Progenitor cell of endocrine pancreas (in vitro differentiated cells): ENCODE data around the gene HLA-DRA. TPM values are rescaled to one million over a fixed set of nuclear protein-coding genes. Genes with fewer than 3 reads are reported as not detected.

Source experiments
- DNase-seq: peaks from one replicate; pipeline ENCODE4 v3.0.0; 2021; ENCODE audit warnings: low spot score; ENCODE audit not compliant: unreplicated experiment
- H3K27ac Mint-ChIP-seq: 2 replicates; pipeline ENCODE4 v1.8.0; 2021; ENCODE audit warnings: mild to moderate bottlenecking, moderate library complexity, mixed read lengths
- H3K27me3 Mint-ChIP-seq: 2 replicates; pipeline ENCODE4 v1.8.0; 2021; ENCODE audit warnings: mixed read lengths
- H3K36me3 Mint-ChIP-seq: 2 replicates; pipeline ENCODE4 v1.8.0; 2022; ENCODE audit warnings: mixed read lengths; ENCODE audit not compliant: insufficient read depth
- H3K4me1 Mint-ChIP-seq: 2 replicates; pipeline ENCODE4 v1.8.0; 2021; ENCODE audit warnings: low read depth, mixed read lengths
- H3K4me3 Mint-ChIP-seq: 2 replicates; pipeline ENCODE4 v1.8.0; 2021; ENCODE audit warnings: low read depth, mild to moderate bottlenecking, moderate library complexity, mixed read lengths
- H3K9me3 Mint-ChIP-seq: 2 replicates; pipeline ENCODE4 v1.8.0; 2021; ENCODE audit warnings: low read depth, mixed read lengths
- total RNA-seq: library from RNA; stranded (reverse); gene quantifications from 2 replicates; pipeline ENCODE4 v1.2.1, GENCODE V29; 2021
- TF ChIP-seq, protein P1 (sequence below): fragments of 200-600 bp; sonication (generic); IDR thresholded peaks from one replicate; pipeline ENCODE4 v1.5.0; 2021; ENCODE audit warnings: antibody characterized with exemption, mild to moderate bottlenecking; ENCODE audit not compliant: unreplicated experiment

HLA-DRA gene
- total RNA-seq, 1 donor from 2014 or later: not detected

DNA sequence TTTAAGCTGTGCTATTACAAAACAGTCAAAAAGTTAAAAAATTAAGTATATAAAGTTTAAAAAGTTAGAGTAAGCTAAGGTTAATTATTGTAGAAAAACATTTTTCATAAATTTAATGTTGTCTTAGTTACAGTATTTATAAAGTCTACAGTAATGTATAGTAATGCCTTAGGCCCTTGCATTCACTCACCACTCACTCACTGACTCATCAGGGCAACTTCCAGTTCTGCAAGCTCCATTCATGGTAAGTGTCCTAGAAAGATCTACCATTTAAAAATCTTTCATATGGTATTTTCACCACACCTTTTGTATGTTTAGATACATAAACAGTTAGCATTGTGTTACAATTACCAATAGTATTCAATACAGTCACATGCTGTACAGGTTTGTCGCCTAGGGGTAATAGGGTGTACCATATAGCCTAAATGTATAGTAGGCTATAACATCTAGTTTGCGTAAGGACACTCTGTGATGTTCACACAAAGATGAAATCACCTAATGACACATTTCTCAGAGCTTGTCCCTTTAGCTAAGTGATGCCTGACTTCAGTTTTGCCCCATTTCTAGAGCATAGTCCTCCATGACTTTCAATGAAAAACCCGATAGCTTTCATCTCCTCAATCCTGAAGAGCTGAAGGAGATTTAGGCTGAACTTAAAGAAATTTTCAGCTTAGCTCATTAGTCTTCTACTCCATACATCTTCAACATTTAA, 14.9 kb upstream of the HLA-DRA start:
- TF ChIP-seq, protein P1, sequence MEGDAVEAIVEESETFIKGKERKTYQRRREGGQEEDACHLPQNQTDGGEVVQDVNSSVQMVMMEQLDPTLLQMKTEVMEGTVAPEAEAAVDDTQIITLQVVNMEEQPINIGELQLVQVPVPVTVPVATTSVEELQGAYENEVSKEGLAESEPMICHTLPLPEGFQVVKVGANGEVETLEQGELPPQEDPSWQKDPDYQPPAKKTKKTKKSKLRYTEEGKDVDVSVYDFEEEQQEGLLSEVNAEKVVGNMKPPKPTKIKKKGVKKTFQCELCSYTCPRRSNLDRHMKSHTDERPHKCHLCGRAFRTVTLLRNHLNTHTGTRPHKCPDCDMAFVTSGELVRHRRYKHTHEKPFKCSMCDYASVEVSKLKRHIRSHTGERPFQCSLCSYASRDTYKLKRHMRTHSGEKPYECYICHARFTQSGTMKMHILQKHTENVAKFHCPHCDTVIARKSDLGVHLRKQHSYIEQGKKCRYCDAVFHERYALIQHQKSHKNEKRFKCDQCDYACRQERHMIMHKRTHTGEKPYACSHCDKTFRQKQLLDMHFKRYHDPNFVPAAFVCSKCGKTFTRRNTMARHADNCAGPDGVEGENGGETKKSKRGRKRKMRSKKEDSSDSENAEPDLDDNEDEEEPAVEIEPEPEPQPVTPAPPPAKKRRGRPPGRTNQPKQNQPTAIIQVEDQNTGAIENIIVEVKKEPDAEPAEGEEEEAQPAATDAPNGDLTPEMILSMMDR: no peak
- DNase-seq: no peak
- Mint-ChIP-seq H3K9me3 (peaks cover 7% of the 10 kb centered on the region), H3K27me3 (peaks cover 10% of the 10 kb centered on the region), H3K4me3 (no peak overlapping the region), H3K27ac (no peak overlapping the region), H3K36me3 (no peaks in the 10 kb centered on the region), H3K4me1 (peaks cover 2% of the 10 kb centered on the region)

DNA sequence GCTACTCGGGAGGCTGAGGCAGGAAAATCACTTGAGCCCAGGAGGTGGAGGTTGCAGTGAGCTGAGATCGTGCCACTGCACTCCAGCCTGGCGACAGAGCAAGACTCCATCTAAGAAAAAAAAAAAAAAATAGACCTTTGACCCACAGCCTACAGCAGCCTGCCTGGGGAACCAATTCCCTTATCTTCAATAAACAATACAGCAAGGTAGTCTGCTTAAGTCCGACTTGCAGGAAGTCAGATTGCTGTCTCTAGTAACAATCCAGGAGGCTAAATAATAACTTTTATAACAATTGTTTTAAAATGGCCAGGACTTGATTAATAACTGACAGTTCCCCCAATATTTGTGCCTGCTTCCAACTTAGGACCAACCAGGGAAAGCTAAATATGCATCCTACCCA, 13.3 kb upstream of the HLA-DRA start:
- no peak overlapping the region for H3K27ac Mint-ChIP-seq

DNA sequence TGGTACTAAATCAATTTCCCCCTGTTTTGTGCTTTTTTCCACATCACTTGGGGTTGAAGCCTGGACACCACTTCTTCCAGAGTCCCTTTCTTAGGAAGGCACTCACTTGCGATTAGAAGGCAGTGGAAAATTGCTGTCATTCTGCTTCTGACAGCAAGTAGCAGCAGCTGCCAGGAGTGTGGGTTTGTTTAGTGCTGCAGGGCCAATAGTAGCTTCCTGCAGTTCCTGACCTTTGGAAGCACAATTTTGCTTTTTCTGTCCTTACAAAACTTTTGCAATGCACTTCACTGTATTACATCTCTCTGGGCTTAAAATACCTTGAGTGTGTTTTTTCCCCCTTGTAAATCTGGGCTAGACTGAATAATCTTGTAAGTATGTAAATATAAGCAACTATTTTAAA, 12.5 kb upstream of the HLA-DRA start:
- Mint-ChIP-seq H3K27ac (no peak overlapping the region), H3K9me3 (peaks cover 7% of the 10 kb centered on the region), H3K4me1 (peaks cover 2% of the 10 kb centered on the region), H3K4me3 (no peak overlapping the region), H3K36me3 (no peaks in the 10 kb centered on the region), H3K27me3 (no peaks in the 10 kb centered on the region)
- TF ChIP-seq, protein P1: no peak
- DNase-seq: no peak

More for the DNA sequence above, 13.3 kb upstream of the HLA-DRA start:
- H3K36me3 Mint-ChIP-seq: no peaks in the 10 kb centered on the region
- H3K4me1 Mint-ChIP-seq: peaks cover 2% of the 10 kb centered on the region
- TF ChIP-seq, protein P1: no peak
- no peak overlapping the region for H3K4me3 Mint-ChIP-seq
- DNase-seq: no peak
- H3K9me3 Mint-ChIP-seq: peaks cover 7% of the 10 kb centered on the region
- H3K27me3 Mint-ChIP-seq: peaks cover 4% of the 10 kb centered on the region

DNA sequence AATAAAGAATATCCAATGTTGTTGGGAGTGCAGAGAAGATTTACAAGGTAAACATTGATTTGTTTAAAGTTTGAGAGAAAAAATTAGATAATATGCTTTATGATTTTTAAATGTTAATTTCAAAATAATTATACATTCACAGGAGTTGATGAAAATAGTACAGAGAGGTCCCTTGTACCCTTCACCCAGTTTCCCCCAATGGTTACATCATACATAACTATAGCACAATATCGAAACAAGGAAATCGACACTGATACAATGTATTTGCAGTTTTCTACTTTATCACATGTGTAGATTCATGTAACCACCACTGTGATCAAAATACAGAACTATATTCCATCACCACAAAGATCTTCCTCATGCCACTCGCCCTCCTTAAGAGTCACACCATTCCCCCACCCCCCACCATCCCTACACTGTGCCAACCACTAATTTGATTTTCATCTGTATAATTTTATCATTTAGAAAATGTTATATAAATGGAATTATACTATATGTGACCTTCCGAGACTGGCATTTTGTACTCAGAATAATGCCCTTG, 11.7 kb upstream of the HLA-DRA start:
- TF ChIP-seq, protein P1: no peak
- no peaks in the 10 kb centered on the region for H3K36me3 Mint-ChIP-seq
- no peaks in the 10 kb centered on the region for H3K4me1 Mint-ChIP-seq
- peaks cover 7% of the 10 kb centered on the region for H3K9me3 Mint-ChIP-seq
- peaks cover 2% of the 10 kb centered on the region for H3K27me3 Mint-ChIP-seq
- H3K27ac Mint-ChIP-seq: no peak overlapping the region
- H3K4me3 Mint-ChIP-seq: no peak overlapping the region
- DNase-seq: no peak

DNA sequence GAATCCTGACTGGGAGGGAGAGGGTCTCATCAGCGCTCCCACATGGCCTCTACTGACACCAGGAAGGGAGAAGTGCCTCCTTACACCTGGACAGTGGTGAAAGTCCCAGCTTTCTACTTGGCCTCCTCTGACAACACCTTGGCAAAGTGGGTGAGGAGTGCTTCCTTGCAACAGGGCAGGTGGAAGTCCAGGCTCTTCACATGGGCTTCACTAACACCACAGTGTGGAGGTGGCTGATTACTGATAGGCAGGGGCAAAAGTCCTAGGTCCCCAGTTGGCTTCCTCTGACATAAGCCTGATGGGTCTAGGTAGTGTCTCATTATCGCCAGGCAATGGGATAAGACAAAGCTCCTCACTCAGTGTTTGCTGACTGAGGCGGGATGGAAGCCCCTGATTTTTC, 9.5 kb upstream of the HLA-DRA start:
- H3K36me3 Mint-ChIP-seq: no peaks in the 10 kb centered on the region
- no peak for DNase-seq
- H3K4me1 Mint-ChIP-seq: no peaks in the 10 kb centered on the region
- peaks cover 7% of the 10 kb centered on the region for H3K9me3 Mint-ChIP-seq
- H3K27me3 Mint-ChIP-seq: peaks cover 10% of the 10 kb centered on the region
- TF ChIP-seq, protein P1: no peak
- no peak overlapping the region for H3K27ac Mint-ChIP-seq
- H3K4me3 Mint-ChIP-seq: no peak overlapping the region
